A549 (cell line): ENCODE results near the gene SYCN. TPM values are rescaled to one million over a fixed set of nuclear protein-coding genes. Genes with fewer than 3 reads are reported as not detected.

Experiments used
- CBX2 ChIP-seq: fragments of 200-600 bp; sonication (generic); IDR thresholded peaks from 2 replicates; pipeline ENCODE4 v1.6.1; 2016; ENCODE audit warnings: low read depth, mild to moderate bottlenecking, borderline replicate concordance
- CHD2 ChIP-seq: fragments of 150-350 bp; IDR thresholded peaks from 2 replicates; pipeline ENCODE4 v1.6.1; 2014; ENCODE audit warnings: low read length; ENCODE audit not compliant: partially characterized antibody
- CHD4 ChIP-seq: fragments of 200-600 bp; sonication (generic); IDR thresholded peaks from 2 replicates; pipeline ENCODE4 v1.6.1; 2016; ENCODE audit warnings: antibody characterized with exemption, mild to moderate bottlenecking, borderline replicate concordance
- EP300 ChIP-seq, 2 experiments: fragments of >200 bp; sonication (Bioruptor Twin); formaldehyde crosslinking; IDR thresholded peaks; 2 replicates in 1 of 2; 3 replicates in 1 of 2; pipeline ENCODE4 v1.6.1; 2016 to 2017
- FOSB ChIP-seq: fragments of 250-450 bp; sonication (Bioruptor Pico); IDR thresholded peaks from 2 replicates; pipeline ENCODE4 v1.5.0; 2020; ENCODE audit warnings: mild to moderate bottlenecking, moderate library complexity
- FOSL2 ChIP-seq, 2 experiments: fragments of 450-650 bp in 1 of 2; fragments of >200 bp in 1 of 2; sonication (Bioruptor Twin) in 1 of 2; formaldehyde crosslinking; IDR thresholded peaks; 2 replicates each; pipeline versions ENCODE4 v1.5.0 to v1.6.1; 2016 to 2020; ENCODE audit warnings: mild to moderate bottlenecking in 1 of 2, moderate library complexity in 1 of 2
- HDAC2 ChIP-seq: fragments of 200-600 bp; sonication (generic); IDR thresholded peaks from 2 replicates; pipeline ENCODE4 v1.6.1; 2016
- HES2 ChIP-seq: fragments of >200 bp; sonication (Bioruptor Twin); formaldehyde crosslinking; IDR thresholded peaks from 2 replicates; pipeline ENCODE4 v1.6.1; 2016
- HOXA7 ChIP-seq: fragments of 250-450 bp; sonication (Bioruptor Pico); IDR thresholded peaks from 2 replicates; pipeline ENCODE4 v1.5.0; 2020; ENCODE audit warnings: mild to moderate bottlenecking, moderate library complexity
- HOXB13 ChIP-seq: fragments of 250-450 bp; sonication (Bioruptor Pico); IDR thresholded peaks from 2 replicates; pipeline ENCODE4 v1.5.0; 2020; ENCODE audit warnings: low read depth, mild to moderate bottlenecking, moderate library complexity
- HOXB5 ChIP-seq: fragments of 250-450 bp; sonication (Bioruptor Pico); IDR thresholded peaks from 2 replicates; pipeline ENCODE4 v1.5.0; 2020; ENCODE audit warnings: mild to moderate bottlenecking, moderate library complexity
- JUN ChIP-seq, 2 experiments: fragments of >200 bp; sonication (Bioruptor Twin); formaldehyde crosslinking; IDR thresholded peaks; 2 replicates in 1 of 2; 3 replicates in 1 of 2; pipeline ENCODE4 v1.6.1; 2016 to 2017
- MAX ChIP-seq: IDR thresholded peaks from 2 replicates; pipeline ENCODE4 v1.6.1; 2012
- MYC ChIP-seq: IDR thresholded peaks from 2 replicates; pipeline ENCODE4 v1.6.1; 2012; ENCODE audit warnings: mild to moderate bottlenecking, inconsistent platforms, low read length, improper control_type of control experiment, borderline replicate concordance
- NPAS2 ChIP-seq: fragments of 250-450 bp; sonication (Bioruptor Pico); IDR thresholded peaks from 2 replicates; pipeline ENCODE4 v1.8.0; 2022; ENCODE audit warnings: mild to moderate bottlenecking, moderate library complexity, borderline replicate concordance
- PBX3 ChIP-seq: IDR thresholded peaks from 2 replicates; pipeline ENCODE4 v1.6.1; 2012
- RARB ChIP-seq: fragments of 250-450 bp; sonication (Bioruptor Pico); IDR thresholded peaks from 2 replicates; pipeline ENCODE4 v1.8.0; 2021; ENCODE audit warnings: mild to moderate bottlenecking, moderate library complexity
- RCOR1 ChIP-seq: fragments of 150-350 bp; IDR thresholded peaks from 2 replicates; pipeline ENCODE4 v1.6.1; 2014; ENCODE audit warnings: antibody characterized with exemption, low read length, low read depth
- REST ChIP-seq: fragments of 200-600 bp; sonication (generic); IDR thresholded peaks from 2 replicates; pipeline ENCODE4 v1.6.1; 2016; ENCODE audit warnings: antibody characterized with exemption, mild to moderate bottlenecking, moderate library complexity
- RFX5 ChIP-seq: fragments of 450-650 bp; IDR thresholded peaks from 2 replicates; pipeline ENCODE4 v1.7.1; 2014; ENCODE audit warnings: antibody characterized with exemption, mild to moderate bottlenecking, moderate library complexity
- SREBF2 ChIP-seq: fragments of 450-650 bp; IDR thresholded peaks from 2 replicates; pipeline ENCODE4 v1.6.1; 2014; ENCODE audit warnings: mild to moderate bottlenecking, moderate library complexity
- TFCP2L1 ChIP-seq: fragments of 250-450 bp; sonication (Bioruptor Pico); IDR thresholded peaks from 2 replicates; pipeline ENCODE4 v1.5.0; 2021; ENCODE audit warnings: mild to moderate bottlenecking
- TP53 ChIP-seq: fragments of 250-450 bp; sonication (Bioruptor Pico); IDR thresholded peaks from 2 replicates; pipeline ENCODE4 v1.5.0; 2021; ENCODE audit warnings: mild to moderate bottlenecking, moderate library complexity
- USF2 ChIP-seq: fragments of 450-650 bp; IDR thresholded peaks from 2 replicates; pipeline ENCODE4 v1.6.1; 2014; ENCODE audit warnings: antibody characterized with exemption
- ZC3H11A ChIP-seq: fragments of 450-650 bp; IDR thresholded peaks from 2 replicates; pipeline ENCODE4 v1.6.1; 2014; ENCODE audit warnings: antibody characterized with exemption, mild to moderate bottlenecking
- ZFP36 ChIP-seq: fragments of 450-650 bp; IDR thresholded peaks from 2 replicates; pipeline ENCODE4 v1.6.1; 2014; ENCODE audit warnings: borderline replicate concordance; ENCODE audit not compliant: partially characterized antibody
- ZNF302 ChIP-seq: fragments of 250-450 bp; sonication (Bioruptor Pico); IDR thresholded peaks from 2 replicates; pipeline ENCODE4 v1.9.0; 2021; ENCODE audit warnings: inconsistent platforms, mild to moderate bottlenecking, moderate library complexity
- ZSCAN20 ChIP-seq: fragments of 250-450 bp; sonication (Bioruptor Pico); IDR thresholded peaks from 2 replicates; pipeline ENCODE4 v1.8.0; 2022; ENCODE audit warnings: mild to moderate bottlenecking, moderate library complexity
- polyA plus RNA-seq, 4 experiments: library from polyadenylated mRNA; depleted of rRNA in 3 of 4; stranded (reverse); fragments of >200 nt; fragmentation: RNase III in 1 of 4; extraction: RNeasy Plus Mini Kit Qiagen cat#74134 plus additional on column Dnase treatment in 1 of 4; gene quantifications; 2 replicates in 3 of 4; 3 replicates in 1 of 4; pipeline ENCODE4 v1.2.3, GENCODE V29; 2011 to 2017

SYCN gene
- polyA plus RNA-seq, 2 of the 4 experiments (the other 2 are of a cell fraction): not detected

- TF ChIP-seq CBX2: no peak
- no peak for TF ChIP-seq ZSCAN20 (CRISPR knock-in tag)
- no peak for TF ChIP-seq CHD4
- no peak for TF ChIP-seq RCOR1
- no peak for TF ChIP-seq HOXB13 (CRISPR knock-in tag)
- no peak for TF ChIP-seq TFCP2L1
- no peak for TF ChIP-seq HOXB5 (CRISPR knock-in tag)
- TF ChIP-seq MAX: no peak
- no peak for TF ChIP-seq CHD2
- no peak for TF ChIP-seq RARB (CRISPR knock-in tag)
- TF ChIP-seq HES2: no peak
- peak; percentile 86; the same call in 1 of the 2 replicates for TF ChIP-seq RFX5
- no peak for TF ChIP-seq MYC
- TF ChIP-seq FOSL2 (IDR thresholded peaks at IDR 0.05): no peak
- TF ChIP-seq FOSL2 (CRISPR knock-in tag; IDR thresholded peaks at IDR 0.05): no peak
- TF ChIP-seq PBX3: no peak
- no peak for TF ChIP-seq TP53 (CRISPR knock-in tag)
- no peak for TF ChIP-seq NPAS2
- TF ChIP-seq ZNF302: no peak
- TF ChIP-seq ZC3H11A: no peak
- TF ChIP-seq REST: peak; percentile 97
- no peak for TF ChIP-seq USF2
- no peak for TF ChIP-seq ZFP36
- no peak for TF ChIP-seq FOSB (CRISPR knock-in tag)
- no peak for TF ChIP-seq JUN (IDR thresholded peaks at IDR 0.05)
- no peak for TF ChIP-seq HDAC2
- no peak for TF ChIP-seq HOXA7
- TF ChIP-seq EP300 (IDR thresholded peaks at IDR 0.05): no peak
- TF ChIP-seq SREBF2: no peak
Measured at GRCh38 chr19:39223703-39224279, 19.7 kb upstream of the SYCN start (continued).
